ENCODE measurements around the gene ELFN1.

The ELFN1 gene

DNA sequence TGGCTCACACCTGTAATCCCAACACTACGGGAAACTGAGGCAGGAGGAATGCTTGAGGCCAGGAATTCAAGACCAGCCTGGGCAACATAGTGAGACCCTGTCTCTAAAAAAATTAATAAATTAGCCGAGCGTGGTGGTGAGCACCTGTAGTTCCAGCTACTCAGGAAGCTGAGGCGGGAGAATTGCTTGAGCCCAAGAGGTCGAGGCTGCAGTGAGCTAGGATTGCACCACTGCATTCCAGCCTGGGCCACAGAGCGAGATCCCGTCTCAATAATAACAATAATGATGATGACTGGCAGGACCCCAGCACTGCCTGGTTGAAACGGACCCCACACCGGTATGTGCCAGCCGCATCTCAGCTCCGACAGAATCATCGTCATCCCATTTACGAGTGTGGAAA is 93.0 kb downstream of the ELFN1 start:
- TF ChIP-seq, protein P1, sequence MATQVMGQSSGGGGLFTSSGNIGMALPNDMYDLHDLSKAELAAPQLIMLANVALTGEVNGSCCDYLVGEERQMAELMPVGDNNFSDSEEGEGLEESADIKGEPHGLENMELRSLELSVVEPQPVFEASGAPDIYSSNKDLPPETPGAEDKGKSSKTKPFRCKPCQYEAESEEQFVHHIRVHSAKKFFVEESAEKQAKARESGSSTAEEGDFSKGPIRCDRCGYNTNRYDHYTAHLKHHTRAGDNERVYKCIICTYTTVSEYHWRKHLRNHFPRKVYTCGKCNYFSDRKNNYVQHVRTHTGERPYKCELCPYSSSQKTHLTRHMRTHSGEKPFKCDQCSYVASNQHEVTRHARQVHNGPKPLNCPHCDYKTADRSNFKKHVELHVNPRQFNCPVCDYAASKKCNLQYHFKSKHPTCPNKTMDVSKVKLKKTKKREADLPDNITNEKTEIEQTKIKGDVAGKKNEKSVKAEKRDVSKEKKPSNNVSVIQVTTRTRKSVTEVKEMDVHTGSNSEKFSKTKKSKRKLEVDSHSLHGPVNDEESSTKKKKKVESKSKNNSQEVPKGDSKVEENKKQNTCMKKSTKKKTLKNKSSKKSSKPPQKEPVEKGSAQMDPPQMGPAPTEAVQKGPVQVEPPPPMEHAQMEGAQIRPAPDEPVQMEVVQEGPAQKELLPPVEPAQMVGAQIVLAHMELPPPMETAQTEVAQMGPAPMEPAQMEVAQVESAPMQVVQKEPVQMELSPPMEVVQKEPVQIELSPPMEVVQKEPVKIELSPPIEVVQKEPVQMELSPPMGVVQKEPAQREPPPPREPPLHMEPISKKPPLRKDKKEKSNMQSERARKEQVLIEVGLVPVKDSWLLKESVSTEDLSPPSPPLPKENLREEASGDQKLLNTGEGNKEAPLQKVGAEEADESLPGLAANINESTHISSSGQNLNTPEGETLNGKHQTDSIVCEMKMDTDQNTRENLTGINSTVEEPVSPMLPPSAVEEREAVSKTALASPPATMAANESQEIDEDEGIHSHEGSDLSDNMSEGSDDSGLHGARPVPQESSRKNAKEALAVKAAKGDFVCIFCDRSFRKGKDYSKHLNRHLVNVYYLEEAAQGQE (IDR thresholded peaks at IDR 0.05; ENCODE audit: insufficient read depth in 1 of 2, low read depth in 2 of 2, low read length in 2 of 2): no peak
- TF ChIP-seq SIN3A (IDR thresholded peaks at IDR 0.05; ENCODE audit: borderline replicate concordance, insufficient read depth, low read length) (no peak), TAF1 (IDR thresholded peaks at IDR 0.05; ENCODE audit: borderline replicate concordance, insufficient read depth, low read length) (no peak)

DNA sequence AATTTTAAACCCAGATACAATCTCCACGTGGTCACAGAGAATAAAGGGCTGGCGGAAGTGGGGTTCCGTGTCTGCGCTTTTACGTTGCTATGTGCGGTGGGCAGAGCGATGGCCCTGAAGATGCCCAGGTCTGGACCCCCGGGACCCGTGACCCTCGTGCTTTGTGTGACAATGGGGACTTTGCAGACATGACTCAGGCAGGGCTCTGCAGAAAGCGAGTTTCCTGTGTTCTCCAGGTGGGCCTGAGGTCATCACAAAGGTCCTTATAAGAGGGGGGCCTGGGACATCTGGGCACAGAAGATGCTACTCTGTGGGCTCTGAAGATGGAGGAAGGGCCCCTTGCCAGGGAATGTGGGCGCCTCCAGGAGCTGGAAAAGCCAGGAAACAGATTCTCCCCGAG is 95.3 kb downstream of the ELFN1 start:
- TF ChIP-seq POLR2AphosphoS5 (IDR thresholded peaks at IDR 0.05; ENCODE audit: low read depth, low read length) (no peak), FOXP2 (optimal IDR thresholded peaks at IDR 0.05; ENCODE audit: borderline replicate concordance, extremely low read depth, extremely low read length, insufficient read depth) (no peak), TAF1 (IDR thresholded peaks at IDR 0.05; ENCODE audit: borderline replicate concordance, insufficient read depth, low read length) (no peak), SIN3A (IDR thresholded peaks at IDR 0.05; ENCODE audit: borderline replicate concordance, insufficient read depth, low read length) (no peak)
- TF ChIP-seq, protein P1 (IDR thresholded peaks at IDR 0.05; ENCODE audit: insufficient read depth in 1 of 2, low read depth in 2 of 2, low read length in 2 of 2): no peak

DNA sequence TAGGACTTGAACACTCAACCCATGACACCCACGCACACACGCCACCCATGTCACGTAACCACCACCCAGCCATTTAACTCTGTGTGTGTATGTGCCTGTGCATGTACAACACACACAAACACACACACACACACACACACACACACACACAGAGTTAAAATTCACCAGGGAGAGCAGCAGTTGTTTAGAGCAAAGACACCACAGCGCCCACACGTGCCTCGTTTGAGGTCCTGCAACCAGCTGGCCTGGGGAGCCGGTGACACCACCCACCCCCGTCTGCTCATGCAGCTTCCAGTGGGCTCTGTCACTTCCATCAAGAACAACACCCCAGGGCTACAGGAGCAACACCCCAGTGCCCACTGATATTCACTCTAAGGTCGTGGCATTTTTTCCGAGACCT is 97.4 kb downstream of the ELFN1 start:
- TF ChIP-seq TAF1 (IDR thresholded peaks at IDR 0.05; ENCODE audit: borderline replicate concordance, insufficient read depth, low read length) (no peak), SIN3A (IDR thresholded peaks at IDR 0.05; ENCODE audit: borderline replicate concordance, insufficient read depth, low read length) (no peak), FOXP2 (optimal IDR thresholded peaks at IDR 0.05; ENCODE audit: borderline replicate concordance, extremely low read depth, extremely low read length, insufficient read depth) (no peak), POLR2AphosphoS5 (IDR thresholded peaks at IDR 0.05; ENCODE audit: low read depth, low read length) (no peak)
- TF ChIP-seq, protein P1 (IDR thresholded peaks at IDR 0.05; ENCODE audit: insufficient read depth in 1 of 2, low read depth in 2 of 2, low read length in 2 of 2): no peak

DNA sequence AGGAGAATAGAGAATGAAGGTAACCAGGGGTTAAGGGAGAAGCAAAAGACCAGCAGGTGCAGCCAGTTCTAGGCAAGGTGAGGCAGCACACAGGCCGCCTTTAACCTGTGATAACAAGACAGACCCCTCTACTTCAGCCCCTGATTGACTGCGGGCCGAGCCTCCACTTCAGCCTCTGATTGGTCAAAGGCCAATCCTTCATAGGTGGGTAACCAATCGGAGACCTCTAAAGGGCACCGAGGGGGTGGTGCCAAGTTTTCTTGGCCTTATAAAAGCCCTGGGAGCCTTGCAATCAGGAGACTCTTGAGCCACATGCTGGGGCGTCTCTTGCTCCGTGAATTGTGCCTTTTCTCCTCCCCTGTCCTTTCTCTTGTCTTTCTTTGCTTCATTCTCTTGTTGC is 98.8 kb downstream of the ELFN1 start:
- TF ChIP-seq FOXP2 (optimal IDR thresholded peaks at IDR 0.05; ENCODE audit: borderline replicate concordance, extremely low read depth, extremely low read length, insufficient read depth) (no peak), TAF1 (IDR thresholded peaks at IDR 0.05; ENCODE audit: borderline replicate concordance, insufficient read depth, low read length) (no peak), SIN3A (IDR thresholded peaks at IDR 0.05; ENCODE audit: borderline replicate concordance, insufficient read depth, low read length) (no peak), POLR2AphosphoS5 (IDR thresholded peaks at IDR 0.05; ENCODE audit: low read depth, low read length) (no peak)
- TF ChIP-seq, protein P1 (IDR thresholded peaks at IDR 0.05; ENCODE audit: insufficient read depth in 1 of 2, low read depth in 2 of 2, low read length in 2 of 2): no peak
